ENCODE measurements around the gene MBNL2. TPM values are rescaled to one million over a fixed set of nuclear protein-coding genes. Genes with fewer than 3 reads are reported as not detected.

MBNL2 gene
- total and polyA plus RNA-seq, 5 donors from 2014 or later, result 15.6 to 37.2 (median 17.6) TPM

DNA sequence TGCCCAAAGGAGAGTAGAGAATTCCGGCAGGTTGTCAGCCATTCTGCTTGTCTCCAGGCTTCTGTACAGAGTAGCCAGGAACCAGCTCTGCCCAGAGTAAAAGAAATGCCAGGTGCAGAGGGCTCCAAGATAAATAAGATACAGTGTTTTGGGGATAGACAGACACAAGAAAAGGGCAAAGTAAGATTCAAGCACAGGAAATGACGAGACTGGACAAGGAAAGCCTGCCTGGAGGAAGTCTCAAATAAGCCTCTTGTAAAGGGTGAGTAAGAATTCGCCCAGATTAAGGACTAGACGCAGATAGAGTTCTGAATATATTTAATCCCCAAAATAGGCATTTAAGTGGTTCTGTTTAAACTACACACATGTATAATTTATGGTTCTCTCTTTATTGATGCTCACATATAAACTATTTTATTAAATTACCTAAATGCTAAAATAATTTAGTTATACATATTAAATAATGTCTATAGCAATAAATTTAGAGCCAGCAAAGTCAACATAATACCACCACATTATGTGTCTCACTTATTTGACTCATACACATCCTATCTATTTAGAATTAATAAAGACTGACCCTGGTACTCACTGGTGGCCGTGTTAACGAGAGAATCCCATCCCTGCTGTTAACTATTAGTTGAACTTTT lies 113.5 kb downstream of the MBNL2 start:
- Histone ChIP-seq H3K4me3 (ENCODE audit: low read depth, low read length) (no peak overlapping the region), H3K27me3 (ENCODE audit: control insufficient read depth, insufficient read depth, low read length) (no peaks in the 10 kb centered on the region), H3K27ac (ENCODE audit: insufficient read depth, low read length, poor library complexity, severe bottlenecking) (no peak overlapping the region), H3K9me3 (ENCODE audit: control insufficient read depth in 2 of 2, low read length in 2 of 2) (no peaks in the 10 kb centered on the region), H3K36me3 (ENCODE audit: control insufficient read depth, insufficient read depth, low read length) (peaks cover 34% of the 10 kb centered on the region), H3K4me1 (ENCODE audit: control insufficient read depth, insufficient read depth, low read length, poor library complexity, severe bottlenecking) (peaks cover 10% of the 10 kb centered on the region)
- Mint-ChIP-seq H3K36me3 (peaks cover 9% of the 10 kb centered on the region), H3K4me1 (peaks cover 4 to 9% (median 7%) of the 10 kb centered on the region in 4 donors), H3K27me3 (no peaks in the 10 kb centered on the region), H3K4me3 (no peak overlapping the region), H3K9me3 (no peaks in the 10 kb centered on the region), H3K27ac (no peak overlapping the region)
- ATAC-seq (ENCODE audit: low read depth in 2 of 2) (no peak), DNase-seq (no peak)

DNA sequence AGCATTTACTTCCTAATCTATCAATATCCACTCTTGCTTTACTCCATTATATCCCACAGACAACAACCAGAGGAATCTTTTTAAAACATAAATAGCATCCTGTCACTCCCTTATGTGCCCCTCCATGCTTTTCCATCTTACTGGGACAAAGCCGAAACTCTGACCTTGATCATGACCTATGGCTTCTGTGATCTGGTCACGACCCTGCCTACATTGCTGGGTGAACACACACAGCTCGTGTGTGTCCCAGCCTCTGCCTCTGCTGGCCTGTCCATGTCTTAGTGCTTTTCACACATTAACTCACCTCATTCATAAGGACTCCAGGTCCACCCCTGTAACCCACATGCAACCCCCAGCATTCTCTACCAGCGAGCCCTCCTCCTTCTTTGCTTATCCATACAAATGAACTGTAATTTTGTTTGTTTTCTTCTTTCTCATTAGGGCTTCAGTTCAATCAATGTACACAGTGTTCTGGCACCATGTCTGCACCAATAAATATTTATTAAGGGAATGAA lies 115.9 kb downstream of the MBNL2 start:
- Histone ChIP-seq H3K9me3 (ENCODE audit: control insufficient read depth in 2 of 2, low read length in 2 of 2) (no peaks in the 10 kb centered on the region), H3K27me3 (ENCODE audit: control insufficient read depth, insufficient read depth, low read length) (no peaks in the 10 kb centered on the region), H3K36me3 (ENCODE audit: control insufficient read depth, insufficient read depth, low read length) (peaks cover 37% of the 10 kb centered on the region), H3K4me1 (ENCODE audit: control insufficient read depth, insufficient read depth, low read length, poor library complexity, severe bottlenecking) (peaks cover 10% of the 10 kb centered on the region), H3K4me3 (ENCODE audit: low read depth, low read length) (no peak overlapping the region), H3K27ac (ENCODE audit: insufficient read depth, low read length, poor library complexity, severe bottlenecking) (no peak overlapping the region)
- DNase-seq (no peak), ATAC-seq (ENCODE audit: low read depth in 2 of 2) (no peak)
- H3K9me3 Mint-ChIP-seq, result no peaks in the 10 kb centered on the region
- no peak overlapping the region for H3K4me3 Mint-ChIP-seq
- H3K36me3 Mint-ChIP-seq, result peaks cover 14% of the 10 kb centered on the region
- no peak overlapping the region for H3K27ac Mint-ChIP-seq
- no peaks in the 10 kb centered on the region for H3K27me3 Mint-ChIP-seq
- H3K4me1 Mint-ChIP-seq, result peaks cover 3 to 19% (median 8%) of the 10 kb centered on the region in 4 donors

DNA sequence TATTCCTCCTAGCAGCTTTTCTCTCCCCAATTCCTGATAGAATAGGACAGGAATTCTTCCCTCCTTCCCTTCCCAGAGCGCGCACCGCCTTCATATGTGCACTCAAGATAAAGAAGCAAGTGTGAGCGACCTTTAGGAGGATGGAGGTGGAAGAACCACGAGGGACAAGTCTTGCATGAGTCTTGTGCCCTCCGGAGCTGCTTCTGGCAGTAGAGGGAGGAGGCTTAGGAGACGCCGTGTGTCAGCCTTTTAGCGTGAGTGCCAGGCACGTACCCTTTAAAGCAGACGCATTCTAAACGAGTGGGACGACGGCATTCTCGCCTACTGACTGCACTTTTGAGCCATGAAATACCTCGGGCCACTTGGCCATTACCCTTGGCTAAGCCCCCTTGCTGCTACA lies 116.4 kb downstream of the MBNL2 start:
- Histone ChIP-seq H3K27ac (ENCODE audit: insufficient read depth, low read length, poor library complexity, severe bottlenecking) (no peak overlapping the region), H3K4me1 (ENCODE audit: control insufficient read depth, insufficient read depth, low read length, poor library complexity, severe bottlenecking) (peaks cover 10% of the 10 kb centered on the region), H3K9me3 (ENCODE audit: control insufficient read depth in 2 of 2, low read length in 2 of 2) (no peaks in the 10 kb centered on the region), H3K27me3 (ENCODE audit: control insufficient read depth, insufficient read depth, low read length) (no peaks in the 10 kb centered on the region), H3K4me3 (ENCODE audit: low read depth, low read length) (no peak overlapping the region), H3K36me3 (ENCODE audit: control insufficient read depth, insufficient read depth, low read length) (peaks cover 42% of the 10 kb centered on the region)
- peaks cover 14% of the 10 kb centered on the region for H3K36me3 Mint-ChIP-seq
- no peak for ATAC-seq (ENCODE audit: low read depth in 2 of 2)
- no peaks in the 10 kb centered on the region for H3K9me3 Mint-ChIP-seq
- peaks cover 0 to 19% (median 8%) of the 10 kb centered on the region in 4 donors for H3K4me1 Mint-ChIP-seq
- no peak overlapping the region for H3K27ac Mint-ChIP-seq
- no peaks in the 10 kb centered on the region for H3K27me3 Mint-ChIP-seq
- no peak overlapping the region for H3K4me3 Mint-ChIP-seq
- no peak for DNase-seq

DNA sequence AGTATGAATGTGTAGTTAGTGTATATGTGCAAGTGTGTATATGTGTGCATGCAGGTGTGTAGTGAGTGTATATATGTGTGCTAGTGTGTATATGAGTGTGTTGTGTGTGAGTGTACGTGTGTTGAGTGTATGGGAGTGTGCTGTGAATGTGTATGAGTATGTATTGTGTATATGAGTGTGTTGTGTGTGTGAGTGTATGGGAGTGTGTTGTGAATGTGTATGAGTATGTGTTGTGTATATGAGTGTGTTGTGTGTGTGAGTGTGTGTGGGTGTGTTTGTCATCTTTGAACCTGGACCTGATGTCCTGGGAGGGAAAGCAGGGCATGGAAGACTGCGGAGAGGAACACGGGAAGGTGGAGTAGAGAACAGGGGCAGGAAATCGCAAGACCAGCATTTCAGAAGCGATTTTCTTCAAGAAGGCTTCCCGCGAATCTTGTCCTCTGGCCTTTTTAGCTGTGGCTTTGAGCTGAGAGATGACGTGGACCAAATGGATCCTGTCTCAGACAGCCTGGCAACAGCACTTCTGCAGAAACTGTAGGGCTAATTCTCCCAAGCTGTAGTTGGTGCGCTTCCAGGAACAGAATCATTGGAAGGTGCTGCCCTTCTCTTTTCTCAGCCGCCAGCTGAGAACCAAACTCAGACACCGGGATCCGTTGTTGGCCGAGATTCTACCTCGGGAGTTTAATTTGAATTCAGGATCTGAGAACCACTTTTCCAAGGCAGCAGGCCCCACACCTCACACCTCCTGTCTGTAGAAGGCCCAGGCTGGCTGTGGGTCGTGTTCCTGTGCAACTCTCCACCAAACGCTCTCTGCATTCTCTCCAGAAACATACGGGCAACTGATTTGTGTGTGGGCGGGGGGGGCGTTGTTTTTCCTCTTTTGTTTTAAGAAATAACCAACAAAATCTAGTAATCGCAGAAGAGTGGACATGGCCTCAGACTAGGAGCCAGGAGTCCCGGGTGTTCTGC lies 117.2 kb downstream of the MBNL2 start:
- peaks cover 10% of the 10 kb centered on the region for H3K4me1 ChIP-seq (ENCODE audit: control insufficient read depth, insufficient read depth, low read length, poor library complexity, severe bottlenecking)
- peaks cover 41% of the 10 kb centered on the region for H3K36me3 ChIP-seq (ENCODE audit: control insufficient read depth, insufficient read depth, low read length)
- no peaks in the 10 kb centered on the region for H3K27me3 ChIP-seq (ENCODE audit: control insufficient read depth, insufficient read depth, low read length)
- no peaks in the 10 kb centered on the region for H3K27me3 Mint-ChIP-seq
- peak overlapping the region; percentile 56 for H3K4me3 ChIP-seq (ENCODE audit: low read depth, low read length)
- H3K27ac ChIP-seq (ENCODE audit: insufficient read depth, low read length, poor library complexity, severe bottlenecking), result peak overlapping the region; percentile 52
- ATAC-seq (ENCODE audit: low read depth in 2 of 2) (no peak), DNase-seq (peak in 2 of 3 donors; percentile 8 to 24)
- H3K4me3 Mint-ChIP-seq, result peak overlapping the region in 1 of 4 donors; percentile 38
- no peaks in the 10 kb centered on the region for H3K9me3 ChIP-seq (ENCODE audit: control insufficient read depth in 2 of 2, low read length in 2 of 2)
- H3K36me3 Mint-ChIP-seq, result peaks cover 16% of the 10 kb centered on the region
- H3K4me1 Mint-ChIP-seq, result peaks cover 0 to 19% (median 8%) of the 10 kb centered on the region in 4 donors
- no peaks in the 10 kb centered on the region for H3K9me3 Mint-ChIP-seq
- peak overlapping the region in 2 of 3 donors; percentile 71 to 74 for H3K27ac Mint-ChIP-seq

GRCh38 chr13:97339988-97340749 lies 118.0 kb downstream of the MBNL2 start:
- H3K4me3 ChIP-seq (ENCODE audit: low read depth, low read length), result peak overlapping the region; percentile 56
- peak overlapping the region in 2 of 3 donors; percentile 71 to 74 for H3K27ac Mint-ChIP-seq
- no peak for ATAC-seq (ENCODE audit: low read depth in 2 of 2)
- H3K27me3 ChIP-seq (ENCODE audit: control insufficient read depth, insufficient read depth, low read length), result no peaks in the 10 kb centered on the region
- DNase-seq, result peak in 2 of 3 donors; percentile 15 to 31
- no peaks in the 10 kb centered on the region for H3K9me3 Mint-ChIP-seq
- H3K36me3 ChIP-seq (ENCODE audit: control insufficient read depth, insufficient read depth, low read length), result peaks cover 38% of the 10 kb centered on the region
- H3K27ac ChIP-seq (ENCODE audit: insufficient read depth, low read length, poor library complexity, severe bottlenecking), result peak overlapping the region; percentile 52
- no peaks in the 10 kb centered on the region for H3K27me3 Mint-ChIP-seq
- peaks cover 0 to 19% (median 8%) of the 10 kb centered on the region in 4 donors for H3K4me1 Mint-ChIP-seq
- H3K36me3 Mint-ChIP-seq, result peaks cover 17% of the 10 kb centered on the region
- no peaks in the 10 kb centered on the region for H3K9me3 ChIP-seq (ENCODE audit: control insufficient read depth in 2 of 2, low read length in 2 of 2)
- H3K4me3 Mint-ChIP-seq, result peak overlapping the region in 2 of 4 donors; percentile 28 to 38
- peaks cover 10% of the 10 kb centered on the region for H3K4me1 ChIP-seq (ENCODE audit: control insufficient read depth, insufficient read depth, low read length, poor library complexity, severe bottlenecking)

GRCh38 chr13:97341135-97341534 lies 119.0 kb downstream of the MBNL2 start:
- no peak for ATAC-seq (ENCODE audit: low read depth in 2 of 2)
- peak overlapping the region in 2 of 3 donors; percentile 33 to 46 for H3K27ac Mint-ChIP-seq
- peaks cover 21% of the 10 kb centered on the region for H3K36me3 Mint-ChIP-seq

DNA sequence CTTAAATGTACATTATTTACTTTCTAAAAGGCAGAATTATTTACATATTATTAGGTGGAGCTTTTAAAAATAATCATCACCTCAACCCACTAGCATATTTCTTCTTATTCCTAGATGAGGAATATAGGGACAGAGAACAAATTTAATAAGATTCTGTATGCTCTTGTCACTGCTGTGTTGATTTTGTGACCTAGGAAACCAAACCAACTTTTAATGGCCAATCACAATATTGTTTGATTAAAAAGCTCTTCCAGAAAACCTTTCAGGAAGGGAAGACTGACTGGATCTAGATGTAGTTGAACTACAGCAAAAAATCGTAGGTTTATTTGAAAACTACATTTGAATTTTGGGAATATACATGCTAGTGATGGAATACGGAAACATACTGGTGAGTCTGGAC lies 120.0 kb downstream of the MBNL2 start:
- Histone ChIP-seq H3K4me1 (ENCODE audit: control insufficient read depth, insufficient read depth, low read length, poor library complexity, severe bottlenecking) (peaks cover 10% of the 10 kb centered on the region), H3K27me3 (ENCODE audit: control insufficient read depth, insufficient read depth, low read length) (no peaks in the 10 kb centered on the region), H3K9me3 (ENCODE audit: control insufficient read depth in 2 of 2, low read length in 2 of 2) (no peaks in the 10 kb centered on the region), H3K4me3 (ENCODE audit: low read depth, low read length) (no peak overlapping the region), H3K27ac (ENCODE audit: insufficient read depth, low read length, poor library complexity, severe bottlenecking) (no peak overlapping the region), H3K36me3 (ENCODE audit: control insufficient read depth, insufficient read depth, low read length) (peaks cover 28% of the 10 kb centered on the region)
- no peak for ATAC-seq (ENCODE audit: low read depth in 2 of 2)
- Mint-ChIP-seq H3K4me3 (no peak overlapping the region), H3K36me3 (peaks cover 25% of the 10 kb centered on the region), H3K4me1 (peaks cover 0 to 19% (median 8%) of the 10 kb centered on the region in 4 donors), H3K27me3 (no peaks in the 10 kb centered on the region), H3K27ac (no peak overlapping the region), H3K9me3 (no peaks in the 10 kb centered on the region)
- DNase-seq, result no peak

More at GRCh38 chr13:97341135-97341534, 119.0 kb downstream of the MBNL2 start:
- H3K4me3 Mint-ChIP-seq, result no peak overlapping the region
- H3K9me3 Mint-ChIP-seq, result no peaks in the 10 kb centered on the region
- H3K27ac ChIP-seq (ENCODE audit: insufficient read depth, low read length, poor library complexity, severe bottlenecking), result no peak overlapping the region
- no peak overlapping the region for H3K4me3 ChIP-seq (ENCODE audit: low read depth, low read length)
- H3K9me3 ChIP-seq (ENCODE audit: control insufficient read depth in 2 of 2, low read length in 2 of 2), result no peaks in the 10 kb centered on the region
- H3K27me3 Mint-ChIP-seq, result no peaks in the 10 kb centered on the region
- no peaks in the 10 kb centered on the region for H3K27me3 ChIP-seq (ENCODE audit: control insufficient read depth, insufficient read depth, low read length)
- peaks cover 10% of the 10 kb centered on the region for H3K4me1 ChIP-seq (ENCODE audit: control insufficient read depth, insufficient read depth, low read length, poor library complexity, severe bottlenecking)
- H3K36me3 ChIP-seq (ENCODE audit: control insufficient read depth, insufficient read depth, low read length), result peaks cover 30% of the 10 kb centered on the region
- peaks cover 0 to 19% (median 8%) of the 10 kb centered on the region in 4 donors for H3K4me1 Mint-ChIP-seq
- DNase-seq, result no peak
